BE2C (cell line): ENCODE data around the gene DEK.

ENCODE experiments used
- DNase-seq: peaks from one replicate; pipeline ENCODE4 v3.0.0-alpha.2; 2020
- H3K27me3 ChIP-seq: fragments of 250-450 bp; sonication (Bioruptor Pico); 2 replicates; pipeline ENCODE4 v1.5.1; 2020; ENCODE audit warnings: mild to moderate bottlenecking
- H3K36me3 ChIP-seq: fragments of 250-450 bp; sonication (Bioruptor Pico); 2 replicates; pipeline ENCODE4 v1.5.1; 2020; ENCODE audit warnings: mild to moderate bottlenecking
- H3K4me1 ChIP-seq: fragments of 250-450 bp; sonication (Bioruptor Pico); 2 replicates; pipeline ENCODE4 v1.5.1; 2020
- H3K4me3 ChIP-seq: 2 replicates; pipeline ENCODE4 v1.5.1; 2011; ENCODE audit warnings: low read depth, low read length
- H3K9me3 ChIP-seq: fragments of 250-450 bp; sonication (Bioruptor Pico); 2 replicates; pipeline ENCODE4 v1.5.1; 2020
- TF ChIP-seq, protein P1 (sequence below): IDR thresholded peaks from 2 replicates; pipeline ENCODE4 v1.5.1; 2012; ENCODE audit warnings: mild to moderate bottlenecking, low read depth, low read length

Gene DEK

DNA sequence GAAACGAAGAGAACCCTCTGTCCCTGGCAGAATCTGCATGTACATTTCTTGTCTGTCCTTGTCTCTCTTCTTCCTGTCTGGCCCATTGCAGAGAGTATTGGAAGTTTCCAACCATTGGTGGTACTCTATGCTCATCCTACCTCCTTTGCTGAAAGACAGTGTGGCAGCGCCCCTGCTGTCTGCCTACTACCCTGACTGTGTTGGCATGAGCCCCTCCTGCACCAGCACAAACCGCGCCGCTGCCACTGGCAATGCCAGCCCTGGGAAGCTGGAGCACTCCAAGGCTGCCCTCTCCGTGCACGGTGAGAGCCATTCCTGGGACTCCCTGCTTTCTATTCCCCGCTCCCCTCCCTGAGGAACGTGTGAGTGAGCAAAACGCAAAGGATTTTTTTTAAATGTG lies 76.6 kb downstream of the DEK start:
- TF ChIP-seq, protein P1, sequence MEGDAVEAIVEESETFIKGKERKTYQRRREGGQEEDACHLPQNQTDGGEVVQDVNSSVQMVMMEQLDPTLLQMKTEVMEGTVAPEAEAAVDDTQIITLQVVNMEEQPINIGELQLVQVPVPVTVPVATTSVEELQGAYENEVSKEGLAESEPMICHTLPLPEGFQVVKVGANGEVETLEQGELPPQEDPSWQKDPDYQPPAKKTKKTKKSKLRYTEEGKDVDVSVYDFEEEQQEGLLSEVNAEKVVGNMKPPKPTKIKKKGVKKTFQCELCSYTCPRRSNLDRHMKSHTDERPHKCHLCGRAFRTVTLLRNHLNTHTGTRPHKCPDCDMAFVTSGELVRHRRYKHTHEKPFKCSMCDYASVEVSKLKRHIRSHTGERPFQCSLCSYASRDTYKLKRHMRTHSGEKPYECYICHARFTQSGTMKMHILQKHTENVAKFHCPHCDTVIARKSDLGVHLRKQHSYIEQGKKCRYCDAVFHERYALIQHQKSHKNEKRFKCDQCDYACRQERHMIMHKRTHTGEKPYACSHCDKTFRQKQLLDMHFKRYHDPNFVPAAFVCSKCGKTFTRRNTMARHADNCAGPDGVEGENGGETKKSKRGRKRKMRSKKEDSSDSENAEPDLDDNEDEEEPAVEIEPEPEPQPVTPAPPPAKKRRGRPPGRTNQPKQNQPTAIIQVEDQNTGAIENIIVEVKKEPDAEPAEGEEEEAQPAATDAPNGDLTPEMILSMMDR: no peak
- Histone ChIP-seq H3K4me1 (no peaks in the 10 kb centered on the region), H3K9me3 (no peaks in the 10 kb centered on the region), H3K36me3 (no peaks in the 10 kb centered on the region), H3K27me3 (no peaks in the 10 kb centered on the region), H3K4me3 (no peak overlapping the region)
- no peak for DNase-seq

DNA sequence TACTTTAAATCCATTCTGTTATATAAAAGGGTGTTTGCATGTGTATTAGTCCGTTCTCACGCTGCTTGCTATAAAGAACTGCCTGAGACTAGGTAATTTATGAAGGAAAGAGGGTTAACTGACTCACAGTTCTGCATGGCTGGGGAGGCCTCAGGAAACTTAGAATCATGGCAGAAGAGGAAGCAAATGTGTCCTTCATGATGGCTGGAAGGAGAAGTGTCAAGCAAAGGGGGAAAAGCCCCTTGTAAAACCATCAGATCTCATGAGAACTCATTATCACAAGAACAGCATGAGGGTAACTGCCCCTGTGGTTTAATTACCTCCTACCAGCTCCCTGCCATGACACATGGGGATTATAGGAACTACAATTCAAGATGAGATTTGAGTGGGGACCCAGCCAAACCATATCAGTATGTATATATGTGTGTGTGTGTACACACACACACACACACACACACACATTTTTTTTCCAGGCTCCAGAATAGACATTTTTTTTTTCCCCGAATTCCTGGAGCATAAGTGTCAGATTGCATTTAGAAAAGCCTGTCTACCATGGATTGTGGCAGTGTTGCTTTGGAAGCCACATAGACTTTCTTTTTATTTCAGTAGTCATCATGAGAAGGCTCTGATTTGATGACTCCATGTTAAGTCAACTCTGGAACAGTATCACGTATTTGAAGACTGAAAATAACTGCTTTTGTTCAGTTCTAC lies 77.6 kb downstream of the DEK start:
- Histone ChIP-seq H3K9me3 (no peaks in the 10 kb centered on the region), H3K27me3 (no peaks in the 10 kb centered on the region), H3K4me1 (no peaks in the 10 kb centered on the region), H3K36me3 (no peaks in the 10 kb centered on the region), H3K4me3 (no peak overlapping the region)
- TF ChIP-seq, protein P1: no peak
- DNase-seq: no peak

DNA sequence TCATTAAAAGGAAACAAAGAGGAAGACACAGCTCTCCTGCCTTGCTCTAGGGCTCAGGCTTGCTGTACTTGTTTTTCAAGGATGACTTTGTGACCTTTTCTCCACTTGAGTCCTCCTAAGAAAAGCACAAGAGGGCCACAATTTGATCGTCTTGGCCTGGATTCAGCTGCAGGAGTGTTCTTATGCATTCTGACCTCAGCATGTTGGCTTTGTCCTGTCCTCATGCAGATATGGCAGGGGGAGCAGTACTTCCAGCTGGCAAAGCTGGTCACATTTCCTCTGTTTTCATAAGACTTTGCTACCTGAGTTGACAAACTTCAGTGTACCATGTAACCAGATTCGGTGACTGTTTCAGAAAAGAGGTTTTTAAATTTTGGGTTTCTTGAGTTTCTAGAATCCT lies 78.3 kb downstream of the DEK start:
- H3K27me3 ChIP-seq: no peaks in the 10 kb centered on the region
- H3K4me1 ChIP-seq: no peaks in the 10 kb centered on the region
- H3K36me3 ChIP-seq: no peaks in the 10 kb centered on the region
- no peak overlapping the region for H3K4me3 ChIP-seq
- no peaks in the 10 kb centered on the region for H3K9me3 ChIP-seq
- TF ChIP-seq, protein P1: no peak
- no peak for DNase-seq

DNA sequence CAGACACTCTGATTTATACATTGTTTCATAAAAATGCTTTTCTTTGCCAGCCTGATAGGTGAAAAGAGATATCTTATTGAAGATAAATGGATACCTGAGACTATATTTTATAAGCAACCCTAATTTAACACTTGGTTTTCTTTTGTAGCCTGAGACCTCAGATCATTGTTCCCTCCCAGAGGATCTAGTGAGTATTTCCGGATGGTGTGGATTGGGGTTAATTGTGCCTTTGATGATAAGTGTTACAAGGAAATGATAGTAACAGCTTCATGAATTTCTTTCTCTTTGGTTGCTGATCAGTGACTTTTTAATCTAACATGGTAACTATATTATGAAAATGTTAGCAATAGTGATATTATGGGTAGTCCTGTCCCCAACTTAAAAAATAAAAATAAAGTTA lies 78.7 kb downstream of the DEK start:
- H3K4me3 ChIP-seq: no peak overlapping the region
- no peak for DNase-seq
- TF ChIP-seq, protein P1: no peak

DNA sequence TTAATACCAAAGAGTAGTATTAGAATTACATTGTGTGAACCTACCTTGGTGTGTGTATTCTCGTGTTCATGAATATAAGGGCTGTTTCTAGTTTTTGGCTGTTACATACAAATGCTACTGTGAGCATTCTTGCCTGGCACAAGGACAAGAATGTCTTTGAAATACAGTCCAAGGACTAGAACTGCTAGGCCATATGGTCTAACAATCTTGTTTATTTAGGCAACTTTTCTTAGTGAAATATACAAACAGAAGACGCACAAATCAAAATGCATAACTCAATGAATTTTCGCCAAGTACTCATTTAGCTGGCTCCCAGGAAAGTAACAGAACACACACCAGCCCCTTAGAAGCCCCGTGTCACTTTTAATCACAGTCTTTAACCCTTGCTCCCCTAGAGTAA lies 80.6 kb downstream of the DEK start:
- Histone ChIP-seq H3K27me3 (no peaks in the 10 kb centered on the region), H3K9me3 (no peaks in the 10 kb centered on the region), H3K36me3 (no peaks in the 10 kb centered on the region), H3K4me3 (no peak overlapping the region), H3K4me1 (no peaks in the 10 kb centered on the region)
- TF ChIP-seq, protein P1: no peak
- no peak for DNase-seq

More for the DNA sequence above, 78.7 kb downstream of the DEK start:
- Histone ChIP-seq H3K4me1 (no peaks in the 10 kb centered on the region), H3K27me3 (no peaks in the 10 kb centered on the region), H3K36me3 (no peaks in the 10 kb centered on the region), H3K9me3 (no peaks in the 10 kb centered on the region)

DNA sequence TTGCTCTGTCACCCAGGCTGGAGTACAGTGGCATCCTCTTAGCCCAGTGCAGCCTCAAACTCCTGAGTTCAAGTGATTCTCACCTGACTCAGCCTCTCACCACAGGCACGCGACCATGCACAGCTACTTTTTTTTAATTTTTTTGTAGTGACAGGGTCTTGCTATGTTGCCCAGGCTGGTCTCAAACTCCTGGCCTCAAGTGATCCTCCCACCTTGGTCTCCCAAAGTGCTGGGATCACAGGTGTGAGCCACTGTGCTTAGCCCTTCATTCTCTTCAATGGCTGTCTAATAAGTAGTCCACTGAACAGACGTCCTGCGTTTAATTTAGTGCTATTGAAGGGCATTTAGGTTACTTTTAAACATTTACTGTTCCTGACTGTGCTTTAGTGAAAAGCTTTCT lies 81.8 kb downstream of the DEK start:
- Histone ChIP-seq H3K4me3 (no peak overlapping the region), H3K27me3 (no peaks in the 10 kb centered on the region), H3K36me3 (no peaks in the 10 kb centered on the region), H3K4me1 (no peaks in the 10 kb centered on the region), H3K9me3 (no peaks in the 10 kb centered on the region)
- DNase-seq: no peak
- TF ChIP-seq, protein P1: no peak
